Neural crest cell (in vitro differentiated cells): Measurements from ENCODE around the gene MPRIP. TPM values are rescaled to one million over a fixed set of nuclear protein-coding genes. Genes with fewer than 3 reads are reported as not detected.

Source experiments
- DNase-seq: peaks from one replicate; pipeline ENCODE4 v3.0.0; 2021; ENCODE audit warnings: low read depth, mixed read lengths, low spot score
- H3K27ac Mint-ChIP-seq: one replicate; pipeline ENCODE4 v1.8.0; 2021; ENCODE audit warnings: mild to moderate bottlenecking, mixed read lengths; ENCODE audit not compliant: unreplicated experiment
- H3K27me3 Mint-ChIP-seq: 2 replicates; pipeline ENCODE4 v1.8.0; 2021; ENCODE audit warnings: low read depth, mild to moderate bottlenecking, mixed read lengths
- H3K36me3 Mint-ChIP-seq: 2 replicates; pipeline ENCODE4 v1.8.0; 2021; ENCODE audit warnings: low read depth, mild to moderate bottlenecking, mixed read lengths
- H3K4me1 Mint-ChIP-seq: 2 replicates; pipeline ENCODE4 v1.8.0; 2021; ENCODE audit warnings: mixed read lengths
- H3K4me3 Mint-ChIP-seq: one replicate; pipeline ENCODE4 v1.8.0; 2021; ENCODE audit warnings: mild to moderate bottlenecking, mixed read lengths
- H3K9me3 Mint-ChIP-seq: 2 replicates; pipeline ENCODE4 v1.8.0; 2021; ENCODE audit warnings: mixed read lengths
- CTCF ChIP-seq: fragments of 200-600 bp; sonication (generic); conservative IDR thresholded peaks from 2 replicates; pipeline ENCODE4 v1.5.0; 2021; ENCODE audit warnings: antibody characterized with exemption, mild to moderate bottlenecking
- total RNA-seq: library from RNA; stranded (reverse); gene quantifications from 2 replicates; pipeline ENCODE4 v1.2.1, GENCODE V29; 2021

Gene MPRIP
- total RNA-seq, 1 donor from 2014 or later: 241 TPM

GRCh38 chr17:17018021-17018441, 24.2 kb upstream of the MPRIP start:
- Mint-ChIP-seq H3K27me3 (no peaks in the 10 kb centered on the region), H3K27ac (peak overlapping the region; percentile 92), H3K9me3 (no peaks in the 10 kb centered on the region), H3K4me3 (no peak overlapping the region), H3K36me3 (no peaks in the 10 kb centered on the region), H3K4me1 (peaks cover 10% of the 10 kb centered on the region)
- no peak for TF ChIP-seq CTCF
- no peak for DNase-seq

GRCh38 chr17:17018612-17019429, 23.4 kb upstream of the MPRIP start:
- Mint-ChIP-seq H3K4me3 (no peak overlapping the region), H3K27ac (no peak overlapping the region), H3K36me3 (no peaks in the 10 kb centered on the region), H3K4me1 (peaks cover 12% of the 10 kb centered on the region), H3K27me3 (no peaks in the 10 kb centered on the region), H3K9me3 (no peaks in the 10 kb centered on the region)
- DNase-seq: no peak
- TF ChIP-seq CTCF: no peak

GRCh38 chr17:17019430-17019762, 22.9 kb upstream of the MPRIP start:
- no peaks in the 10 kb centered on the region for H3K9me3 Mint-ChIP-seq
- H3K4me1 Mint-ChIP-seq: peaks cover 12% of the 10 kb centered on the region
- H3K36me3 Mint-ChIP-seq: no peaks in the 10 kb centered on the region
- H3K27me3 Mint-ChIP-seq: no peaks in the 10 kb centered on the region
- DNase-seq: no peak
- no peak for TF ChIP-seq CTCF
- no peak overlapping the region for H3K4me3 Mint-ChIP-seq
- no peak overlapping the region for H3K27ac Mint-ChIP-seq

GRCh38 chr17:17019891-17020456, 22.3 kb upstream of the MPRIP start:
- H3K36me3 Mint-ChIP-seq: no peaks in the 10 kb centered on the region
- DNase-seq: no peak
- no peak overlapping the region for H3K27ac Mint-ChIP-seq
- H3K4me3 Mint-ChIP-seq: no peak overlapping the region
- H3K4me1 Mint-ChIP-seq: peaks cover 12% of the 10 kb centered on the region
- no peaks in the 10 kb centered on the region for H3K27me3 Mint-ChIP-seq
- no peak for TF ChIP-seq CTCF
- no peaks in the 10 kb centered on the region for H3K9me3 Mint-ChIP-seq

GRCh38 chr17:17020821-17021193, 21.4 kb upstream of the MPRIP start:
- Mint-ChIP-seq H3K27ac (no peak overlapping the region), H3K4me1 (peaks cover 12% of the 10 kb centered on the region), H3K9me3 (no peaks in the 10 kb centered on the region), H3K27me3 (no peaks in the 10 kb centered on the region), H3K4me3 (no peak overlapping the region), H3K36me3 (no peaks in the 10 kb centered on the region)
- TF ChIP-seq CTCF: no peak
- DNase-seq: no peak
